HTERT RPE-1 (cell line): Measurements from ENCODE around the gene KIF2C.
"Not testable (repeated sequence)": the region's sequence is repeated elsewhere in the genome, so short reads cannot be mapped to it uniquely, and the experiment has no call there.

ENCODE experiments used
- in situ Hi-C: fragments of 300-500 bp; cut with MboI; formaldehyde crosslinking; loops from 4 replicates; pipeline ENCODE4 v1.14.3; 2020; ENCODE audit warnings: low sequenced_read_pairs

Gene KIF2C

DNA sequence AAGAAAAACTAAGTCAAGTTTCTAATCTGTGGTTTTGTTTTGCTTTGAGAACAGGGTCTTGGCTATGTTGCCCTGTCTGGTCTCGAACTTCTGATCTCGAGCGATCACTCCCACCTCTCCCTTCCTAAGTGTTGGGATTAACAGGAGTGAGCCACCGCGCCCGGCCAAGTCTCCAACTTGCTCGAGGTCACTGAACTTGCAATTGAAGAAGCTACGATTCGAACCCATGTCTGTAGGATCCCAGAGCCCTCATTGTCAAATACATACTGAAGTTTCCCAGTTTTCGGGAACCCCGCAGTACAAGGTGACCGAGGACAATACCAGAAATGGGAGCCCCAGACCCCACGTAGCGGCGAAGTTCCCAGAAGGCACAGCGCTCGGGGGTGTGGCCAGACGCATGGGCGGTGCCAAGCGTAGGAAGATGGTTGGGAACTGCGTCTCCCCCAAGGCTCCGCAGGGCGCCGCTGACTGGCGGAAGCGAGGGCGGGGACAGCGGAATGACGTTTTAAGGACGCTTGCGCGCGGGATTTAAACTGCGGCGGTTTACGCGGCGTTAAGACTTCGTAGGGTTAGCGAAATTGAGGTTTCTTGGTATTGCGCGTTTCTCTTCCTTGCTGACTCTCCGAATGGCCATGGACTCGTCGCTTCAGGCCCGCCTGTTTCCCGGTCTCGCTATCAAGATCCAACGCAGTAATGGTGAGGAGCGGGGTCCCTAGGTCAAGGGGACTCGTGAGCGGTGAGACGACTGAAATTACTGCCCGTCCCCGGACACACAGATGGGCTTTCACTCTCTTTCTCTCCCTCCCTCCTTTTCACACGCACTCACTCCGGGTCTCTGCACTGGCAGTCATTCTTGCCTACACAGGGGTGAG lies at the start of gene KIF2C:
KIF2C (plus strand) TSS at position 531 of the 872 bp plus-strand sequence; CDS start at position 627, 96 bp downstream.
- in situ Hi-C loops, result no loop called here

DNA sequence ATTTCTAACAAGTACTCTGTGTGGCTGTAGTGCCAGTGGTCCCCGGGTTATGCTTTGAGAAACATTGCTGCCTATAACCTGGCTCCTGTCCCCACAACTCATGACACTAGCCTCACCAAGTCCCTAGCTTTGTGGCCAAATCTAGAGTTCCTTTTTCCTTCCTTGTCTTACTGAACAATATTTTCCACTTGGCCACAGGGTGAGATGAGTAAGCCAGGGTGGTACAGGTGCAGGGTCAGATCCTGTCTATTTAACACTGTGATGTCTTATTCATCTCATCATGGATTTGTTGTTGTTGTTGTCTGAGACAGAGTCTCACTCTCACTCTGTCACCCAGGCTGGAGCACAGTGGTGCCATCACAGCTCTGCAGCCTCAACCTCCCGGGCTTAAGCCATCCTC lies 46.5 kb upstream of the KIF2C start:
- in situ Hi-C loops, result no loop called here

DNA sequence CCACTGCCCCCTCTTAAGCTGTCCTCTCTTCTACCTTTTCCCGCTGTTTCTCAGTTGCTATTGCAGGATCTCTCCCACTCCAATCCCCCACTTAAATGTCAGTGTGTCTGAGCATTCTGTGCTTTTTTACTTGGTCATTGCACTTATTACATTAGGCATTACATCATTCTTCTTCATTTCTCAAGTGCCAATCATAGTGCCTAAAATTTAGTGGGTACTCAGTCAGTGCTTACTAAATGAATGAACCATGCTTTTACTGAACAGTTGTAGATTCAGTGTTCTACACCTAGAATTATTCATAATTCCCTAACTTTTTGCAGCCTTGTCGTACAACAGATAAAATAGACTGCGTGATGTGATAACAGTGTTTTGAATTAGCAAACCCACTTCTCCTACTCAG lies 45.7 kb upstream of the KIF2C start:
- in situ Hi-C loops, result no loop called here

DNA sequence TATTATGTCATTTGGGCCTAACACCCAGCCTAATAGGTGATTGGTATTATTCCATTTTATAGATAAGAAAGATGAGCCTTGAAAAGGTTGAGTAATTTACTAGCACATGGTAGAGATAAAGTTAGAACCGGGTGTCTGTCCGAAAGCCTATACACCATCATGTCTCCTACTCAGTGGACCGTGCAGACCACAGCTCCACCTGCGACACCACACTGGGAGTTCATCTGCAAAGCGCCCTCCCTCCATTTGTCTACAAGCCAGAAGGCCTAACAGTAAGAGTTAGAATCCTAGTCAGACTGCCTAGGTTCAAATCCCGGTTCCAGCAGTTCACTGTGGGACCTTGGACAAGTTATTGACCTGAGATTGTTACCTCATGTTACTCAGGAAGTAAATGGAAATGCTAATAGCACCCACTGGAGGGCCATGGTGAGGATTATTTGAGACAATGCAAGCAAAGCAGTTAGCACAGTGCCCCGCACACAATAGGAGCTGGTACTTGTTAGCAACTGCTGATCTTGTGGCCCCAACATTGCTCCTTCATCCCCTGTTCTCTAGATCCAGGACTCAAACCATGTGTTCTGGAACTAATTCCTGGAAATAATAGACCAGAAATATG lies 44.7 kb upstream of the KIF2C start:
- in situ Hi-C loops, result no loop called here

DNA sequence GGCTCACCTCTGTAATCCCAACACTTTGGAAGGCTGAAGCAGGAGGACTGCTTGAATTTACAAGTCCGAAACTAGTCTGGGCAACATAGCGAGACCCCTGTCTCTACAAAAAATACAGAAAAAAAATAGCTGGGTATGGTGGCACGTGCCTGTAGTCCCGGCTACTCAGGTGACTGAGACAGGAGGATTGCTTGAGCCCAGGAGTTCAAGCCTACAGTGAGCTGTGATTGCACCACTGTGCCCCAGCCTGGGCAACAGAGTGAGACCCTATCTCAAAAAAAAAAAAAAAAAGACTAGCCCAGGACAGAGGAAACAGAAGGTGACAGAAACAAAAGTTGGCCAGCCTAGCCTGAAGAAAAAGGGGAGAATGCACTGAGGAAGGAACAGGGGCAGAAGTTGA lies 44.0 kb upstream of the KIF2C start:
- in situ Hi-C loops, result no loop called here

DNA sequence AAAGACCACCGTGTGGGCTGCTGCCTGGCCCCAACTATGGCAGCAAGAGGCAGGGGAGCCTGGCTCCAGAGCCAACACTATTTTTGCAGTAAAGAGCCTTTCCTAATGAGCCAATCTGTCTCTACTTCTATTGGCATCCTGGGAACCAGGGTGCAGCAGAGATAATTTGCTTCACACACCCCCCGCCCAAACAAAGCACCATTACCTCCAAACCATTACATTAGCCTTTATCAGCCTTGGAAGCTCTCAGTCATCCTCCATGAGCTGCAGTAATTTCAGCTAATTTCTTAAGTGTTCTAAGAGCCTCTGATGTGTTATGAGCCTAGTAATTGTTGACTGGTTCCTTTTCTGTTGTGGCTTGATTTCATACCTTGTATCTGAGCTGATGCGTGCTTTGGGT lies 43.5 kb upstream of the KIF2C start:
- in situ Hi-C loops, result no loop called here

DNA sequence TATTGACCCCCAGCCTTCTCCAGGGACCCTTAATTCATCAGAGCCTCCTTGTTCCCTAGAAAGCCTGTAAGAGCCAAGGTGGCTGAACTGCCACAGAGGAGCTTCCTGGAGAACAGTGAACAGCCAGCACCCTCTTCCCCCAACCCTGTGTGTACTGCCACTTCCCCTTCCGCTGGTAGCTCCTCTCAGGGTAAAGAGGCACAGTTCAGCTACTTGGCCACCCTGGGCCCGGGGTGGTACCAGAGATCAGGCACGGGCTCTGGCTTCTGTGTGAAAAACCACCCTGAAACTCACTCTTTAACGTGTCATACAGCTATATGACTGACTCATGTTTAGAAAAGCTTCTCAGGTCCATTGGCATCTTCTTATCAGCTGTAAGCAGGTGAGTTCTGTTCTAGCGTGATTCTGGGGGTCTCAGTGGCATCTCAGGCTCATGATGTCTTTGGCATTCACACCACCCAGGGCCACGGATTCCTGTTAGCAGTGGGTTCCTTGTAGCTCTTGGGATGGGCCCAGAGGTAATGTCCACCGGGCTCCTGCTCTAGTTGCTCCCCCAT lies 42.8 kb upstream of the KIF2C start:
- in situ Hi-C loops, result no loop called here

DNA sequence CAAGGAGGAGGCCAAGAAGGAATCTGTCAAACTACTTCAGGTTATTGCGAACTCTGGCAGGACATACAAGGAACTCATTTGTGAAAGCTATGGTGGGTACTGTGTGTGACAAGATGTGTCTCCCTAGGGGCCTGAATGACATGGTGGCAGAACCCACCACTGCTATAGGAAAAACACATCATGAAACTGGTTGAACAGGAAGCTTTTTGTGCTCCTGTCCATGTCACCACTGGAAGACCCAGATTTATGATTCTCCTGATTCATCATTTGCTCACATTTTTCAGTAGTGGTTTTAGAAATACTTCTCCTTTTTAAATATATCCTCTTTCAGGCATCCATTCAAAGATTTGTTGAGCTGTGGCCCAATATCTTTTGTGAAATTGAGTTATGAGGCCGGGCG lies 41.5 kb upstream of the KIF2C start:
- in situ Hi-C loops, result no loop called here

DNA sequence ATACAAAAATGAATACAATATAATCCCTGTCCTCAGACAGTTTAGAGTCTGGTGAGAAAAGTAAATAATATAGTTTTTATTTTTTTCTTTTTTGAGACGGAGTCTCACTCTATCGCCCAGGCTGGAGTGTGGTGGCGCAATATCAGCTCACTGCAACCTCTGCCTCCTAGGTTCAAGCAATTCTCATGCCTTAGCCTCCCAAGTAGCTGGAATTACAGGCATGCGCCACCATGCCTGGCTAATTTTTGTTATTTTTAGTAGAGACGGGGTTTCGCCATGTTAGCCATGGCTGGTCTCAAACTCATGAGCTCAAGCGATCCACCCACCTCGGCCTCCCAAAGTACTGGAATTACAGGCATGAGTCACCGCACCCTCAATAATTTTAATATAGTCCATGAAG lies 40.3 kb upstream of the KIF2C start:
- in situ Hi-C loops, result not testable (repeated sequence)

DNA sequence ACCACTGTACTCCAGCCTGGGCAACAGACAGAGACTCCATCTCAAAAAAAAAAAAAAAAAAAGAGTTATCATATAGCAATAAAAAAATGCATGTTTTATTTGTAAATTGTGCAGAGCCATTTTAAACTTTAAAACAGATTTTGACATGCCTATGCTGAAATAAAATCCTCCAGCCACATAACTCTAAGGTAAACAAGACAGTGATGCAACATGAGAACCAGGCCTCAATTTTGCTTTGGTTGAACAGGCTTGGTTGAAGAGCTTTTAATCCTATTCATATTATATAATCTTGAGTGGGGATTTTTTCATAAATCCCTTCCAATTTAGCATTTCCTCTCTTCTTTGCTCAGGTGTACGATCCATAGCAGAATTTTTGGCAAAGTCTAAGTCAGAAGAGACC lies 39.1 kb upstream of the KIF2C start:
- in situ Hi-C loops, result no loop called here

DNA sequence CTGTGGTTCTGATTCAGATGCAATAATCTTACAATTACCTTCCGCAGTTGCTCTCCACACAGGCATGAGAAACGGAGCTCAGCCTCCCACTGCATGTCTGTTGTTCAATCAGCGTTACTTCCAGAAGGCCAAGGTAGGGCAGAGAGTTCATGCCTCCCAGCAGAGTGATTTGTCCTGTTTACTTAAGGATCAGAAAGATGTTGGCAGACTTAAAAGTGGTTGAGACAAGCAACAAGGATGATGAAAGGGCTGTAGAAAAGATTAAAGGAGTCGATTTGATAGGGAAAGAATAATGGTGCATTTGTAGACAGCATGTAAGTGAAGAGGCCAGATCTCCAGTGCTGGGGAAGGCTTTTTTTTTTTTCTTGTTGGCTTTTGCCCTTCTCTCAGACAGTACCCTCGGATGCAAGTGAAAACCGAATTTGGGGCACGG lies 38.5 kb upstream of the KIF2C start:
- in situ Hi-C loops, result no loop called here

DNA sequence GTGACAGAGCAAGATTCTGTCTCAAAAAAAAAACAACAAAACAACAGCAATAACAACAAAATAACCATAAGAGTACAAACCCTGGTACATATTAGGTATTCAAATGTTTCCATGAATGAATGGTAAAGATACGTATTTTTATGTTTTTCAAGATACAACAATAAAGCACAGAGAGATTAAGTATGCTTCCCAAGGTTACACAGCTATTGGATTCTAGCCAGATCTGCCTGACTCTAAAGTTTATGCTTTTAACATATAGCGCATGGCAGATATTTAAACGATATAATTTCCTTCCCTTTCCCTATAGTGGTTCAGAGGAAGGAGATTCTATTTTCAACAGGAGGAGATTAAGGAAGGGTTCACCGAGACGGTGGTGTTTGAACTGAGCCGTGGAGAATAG lies 34.2 kb upstream of the KIF2C start:
- in situ Hi-C loops, result no loop called here

DNA sequence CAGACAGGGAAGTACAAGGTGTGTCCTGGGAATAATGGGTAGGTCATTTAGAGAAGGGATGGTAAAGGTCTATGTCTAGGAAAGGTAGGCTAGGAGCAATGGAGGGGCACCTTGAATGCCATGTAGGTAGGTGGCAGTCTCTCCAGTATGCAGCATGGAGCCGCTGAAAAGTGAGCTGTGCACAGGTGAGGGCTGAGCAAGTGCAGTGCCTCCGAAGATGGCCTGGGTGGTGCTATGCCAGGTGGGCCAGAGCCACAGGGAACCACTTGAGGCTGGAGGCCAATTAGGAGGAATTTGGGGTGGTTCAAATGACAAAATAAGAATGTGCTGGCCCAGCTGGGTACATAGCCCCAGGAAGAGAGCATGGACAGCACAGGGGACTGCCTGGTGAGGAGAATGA lies 33.7 kb upstream of the KIF2C start:
- in situ Hi-C loops, result no loop called here

DNA sequence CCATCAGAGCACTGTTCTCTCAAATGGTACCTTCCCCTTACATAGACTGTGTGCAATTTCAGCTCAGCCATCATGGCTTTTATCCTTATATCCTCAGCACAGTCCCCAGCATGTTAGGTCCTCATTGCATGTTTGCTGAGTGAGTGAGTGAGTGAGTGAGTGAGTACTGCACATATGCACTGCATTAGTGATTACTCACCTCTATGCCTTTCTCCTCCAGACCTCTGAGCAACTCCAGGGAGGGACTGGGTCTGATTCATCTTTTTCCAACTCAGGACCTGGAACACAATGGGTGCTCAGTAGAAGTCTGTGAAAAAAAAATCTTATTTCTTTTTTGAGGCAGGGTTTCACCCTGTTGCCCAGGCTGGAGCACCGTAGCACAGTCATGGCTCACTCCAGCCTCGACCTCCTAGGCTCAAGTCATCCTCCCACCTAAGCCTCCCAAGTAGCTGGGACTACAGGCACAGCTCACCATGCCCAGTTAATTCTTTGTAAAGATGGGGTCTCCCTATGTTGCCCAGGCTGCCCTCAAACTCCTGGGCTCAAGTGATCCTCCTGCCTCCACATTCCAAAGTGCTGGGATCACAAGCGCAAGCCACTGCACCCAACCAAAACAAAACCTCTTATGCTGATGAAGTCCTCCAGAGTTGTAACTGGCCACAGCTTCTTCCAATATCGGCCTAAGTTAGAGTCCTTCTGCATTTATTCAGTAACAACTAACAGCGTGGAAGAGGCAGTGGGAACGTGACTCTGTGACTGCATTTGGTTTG lies 32.3 kb upstream of the KIF2C start:
- in situ Hi-C loops, result no loop called here

DNA sequence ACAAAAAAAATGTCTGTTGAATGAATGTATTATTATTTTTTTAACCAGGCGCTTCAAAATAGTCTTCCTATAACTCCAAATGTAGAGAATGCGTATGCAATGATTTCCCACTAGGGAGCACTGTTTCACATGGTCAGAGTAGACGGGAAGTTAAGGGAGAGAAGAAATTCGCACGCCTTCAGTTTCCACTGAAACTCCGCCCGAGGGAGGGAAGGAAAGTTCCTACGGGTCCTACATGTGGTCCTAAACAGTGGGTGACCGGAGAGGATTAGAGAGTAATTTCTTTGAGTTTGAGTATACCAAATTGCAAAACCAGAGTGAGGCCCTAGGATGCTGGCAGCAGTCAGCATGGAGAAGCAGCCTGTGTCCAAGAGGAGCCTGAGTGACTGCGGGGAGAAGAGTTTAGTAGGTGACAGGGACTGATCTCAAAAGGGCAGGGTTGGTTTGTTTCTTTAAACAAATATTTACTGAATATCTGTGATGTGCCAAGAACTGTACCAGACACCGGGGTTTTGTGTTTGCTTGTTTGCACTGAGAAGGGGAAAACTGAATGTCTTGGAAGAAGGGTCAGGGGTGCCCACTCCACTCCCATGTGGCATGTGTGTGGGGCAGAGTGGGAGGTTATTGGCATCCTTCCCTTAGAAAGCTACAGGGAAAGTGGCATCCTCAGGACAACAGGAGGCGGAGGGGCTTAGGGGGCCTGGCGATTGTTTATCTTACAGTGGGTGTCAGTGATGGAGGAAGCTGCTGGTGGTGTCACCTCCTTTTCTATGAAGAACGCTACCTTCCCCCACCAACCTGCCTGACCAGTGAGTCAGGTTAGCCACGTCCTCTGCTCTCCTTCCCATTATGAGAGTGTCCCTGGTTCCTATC lies 31.4 kb upstream of the KIF2C start:
- in situ Hi-C loops, result no loop called here

DNA sequence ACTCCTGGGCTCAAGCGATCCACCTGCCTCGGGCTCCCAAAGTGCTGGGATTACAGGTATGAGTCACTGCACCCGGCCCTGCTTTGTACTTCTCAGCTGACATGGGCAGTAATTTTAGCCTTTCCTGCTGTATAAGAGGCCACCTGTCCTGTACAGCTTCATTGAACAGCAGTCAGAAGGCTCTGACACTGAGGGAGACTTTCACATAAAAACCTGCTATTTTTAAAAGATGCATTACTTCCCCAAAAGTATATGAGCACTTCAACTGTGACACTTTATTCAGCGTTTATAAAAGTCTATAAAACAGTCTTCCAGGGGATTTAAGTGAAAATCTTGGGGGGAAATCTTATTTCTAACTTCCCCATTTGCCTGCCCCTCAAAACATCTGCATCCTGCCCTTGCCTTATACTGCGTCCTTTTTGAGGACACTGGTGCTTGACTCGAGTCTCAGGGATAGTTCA lies 26.3 kb upstream of the KIF2C start:
- in situ Hi-C loops, result no loop called here

DNA sequence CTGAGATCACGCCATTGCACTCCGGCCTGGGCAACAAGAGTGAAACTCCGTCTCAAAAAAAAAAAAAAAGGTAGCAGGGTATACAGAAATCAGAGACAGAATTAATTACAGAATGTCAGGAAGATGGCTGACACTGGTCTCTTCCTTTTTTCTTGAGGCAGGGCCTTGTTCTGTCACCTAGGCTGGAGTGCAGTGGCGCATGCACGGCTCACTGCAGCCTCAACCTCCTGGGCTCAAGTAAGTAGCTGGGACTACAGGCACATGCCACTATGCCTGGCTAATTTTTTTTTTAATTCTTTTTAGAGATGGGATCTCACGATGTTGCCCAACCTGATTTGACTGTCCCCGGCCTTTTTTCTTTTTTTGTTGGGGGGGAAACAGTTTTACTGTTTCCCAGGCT lies 25.1 kb upstream of the KIF2C start:
- in situ Hi-C loops, result no loop called here

DNA sequence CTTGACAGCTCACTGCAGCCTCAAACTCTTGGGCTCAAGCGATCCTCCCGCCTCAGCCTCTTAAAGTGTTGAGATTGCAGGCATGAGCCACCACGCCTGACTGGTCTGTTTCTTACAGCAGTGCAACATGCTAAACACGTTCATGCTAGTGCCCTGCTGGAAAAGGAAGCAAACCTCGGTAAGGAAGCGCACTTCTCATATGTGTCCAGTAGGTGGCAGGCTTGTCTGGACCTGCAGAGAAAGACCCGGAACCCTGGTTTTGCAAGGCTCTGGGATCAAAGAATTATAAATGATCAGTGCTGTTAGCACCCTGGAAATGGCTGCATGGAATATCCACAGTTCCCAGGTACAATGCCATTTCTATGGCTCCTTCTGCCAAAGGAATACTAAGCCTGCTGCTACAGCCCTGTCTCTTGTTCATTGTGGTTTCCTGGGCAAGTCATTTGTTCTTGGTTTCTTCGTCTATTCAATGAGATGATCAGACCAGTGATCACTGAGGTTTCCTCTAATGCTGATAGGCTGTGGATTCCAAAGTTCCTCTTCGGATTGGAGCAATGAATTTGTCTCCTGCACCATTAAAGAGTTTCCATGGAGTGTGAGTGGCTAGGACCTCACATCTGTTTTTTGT lies 24.6 kb upstream of the KIF2C start:
- in situ Hi-C loops, result no loop called here

DNA sequence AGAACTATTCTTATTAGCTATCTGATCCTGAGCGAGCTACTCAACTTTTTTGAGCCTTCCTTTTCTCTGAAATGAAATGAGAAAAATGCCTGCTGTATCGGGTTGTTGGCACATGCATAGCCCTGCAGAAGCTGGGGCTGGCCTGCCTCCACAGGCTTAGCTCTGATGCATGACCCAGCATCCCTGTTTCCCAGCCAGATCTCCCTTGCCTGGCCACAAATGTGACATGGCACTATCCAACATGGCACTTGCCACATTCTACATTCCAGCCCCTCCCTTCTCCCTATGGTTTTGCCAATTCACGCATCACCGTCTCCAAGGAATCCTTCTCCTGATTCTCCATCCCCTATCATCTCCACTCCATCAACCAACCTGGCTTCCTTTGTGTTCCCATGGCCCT lies 22.5 kb upstream of the KIF2C start:
- in situ Hi-C loops, result no loop called here

DNA sequence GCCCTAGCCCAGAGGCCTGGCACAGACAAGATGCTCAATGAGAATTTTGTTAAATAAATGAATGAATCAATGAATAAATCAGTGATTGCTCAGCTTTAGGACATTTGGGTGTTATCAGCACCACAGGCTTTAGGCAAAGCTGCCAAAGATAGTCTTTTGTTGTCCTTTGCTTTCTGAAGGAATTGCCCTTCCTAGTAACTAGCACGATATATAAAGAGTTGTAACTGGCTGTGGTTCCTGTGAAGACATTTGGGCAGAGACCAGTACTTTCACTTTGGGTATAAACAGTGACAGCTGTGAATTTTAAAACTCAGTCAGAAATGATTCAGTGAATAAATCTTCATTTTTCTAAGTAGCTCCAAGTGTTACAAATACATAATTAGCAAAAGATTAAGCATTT lies 22.0 kb upstream of the KIF2C start:
- in situ Hi-C loops, result no loop called here
